GM23248 (cell line): ENCODE results near the gene CYP39A1. TPM values are rescaled to one million over a fixed set of nuclear protein-coding genes. Genes with fewer than 3 reads are reported as not detected.

ENCODE experiments used
- DNase-seq: peaks from one replicate; pipeline ENCODE4 v3.0.0-alpha.2; 2015
- H2AFZ ChIP-seq: fragments of 200-600 bp; sonication (generic); 2 replicates; pipeline ENCODE4 v1.6.1; 2016; ENCODE audit warnings: antibody characterized with exemption
- H3F3A ChIP-seq: fragments of 200-600 bp; sonication (generic); 2 replicates; pipeline ENCODE4 v1.6.1; 2016; ENCODE audit warnings: mild to moderate bottlenecking, antibody characterized with exemption, mixed run types; ENCODE audit not compliant: insufficient read depth
- H3K27ac ChIP-seq: fragments of 200-600 bp; sonication (generic); 2 replicates; pipeline ENCODE4 v1.5.1; 2016; ENCODE audit warnings: mild to moderate bottlenecking
- H3K27me3 ChIP-seq: fragments of 200-600 bp; sonication (generic); replicated peaks from 2 replicates; pipeline ENCODE4 v1.6.1; 2016; ENCODE audit warnings: mild to moderate bottlenecking; ENCODE audit not compliant: insufficient read depth
- H3K36me3 ChIP-seq: fragments of 200-600 bp; sonication (generic); 2 replicates; pipeline ENCODE4 v1.6.1; 2016; ENCODE audit warnings: low read depth, mild to moderate bottlenecking
- H3K4me1 ChIP-seq: fragments of 200-600 bp; sonication (generic); 2 replicates; pipeline ENCODE4 v1.6.1; 2016; ENCODE audit warnings: mild to moderate bottlenecking; ENCODE audit not compliant: insufficient read depth
- H3K4me2 ChIP-seq: fragments of 200-600 bp; sonication (generic); one replicate; pipeline ENCODE4 v1.6.1; 2016; ENCODE audit warnings: mild to moderate bottlenecking; ENCODE audit not compliant: unreplicated experiment
- H3K4me3 ChIP-seq: fragments of 200-600 bp; sonication (generic); 2 replicates; pipeline ENCODE4 v1.5.1; 2016; ENCODE audit warnings: mild to moderate bottlenecking
- H3K79me2 ChIP-seq: fragments of 200-600 bp; sonication (generic); 2 replicates; pipeline ENCODE4 v1.6.1; 2016; ENCODE audit warnings: mild to moderate bottlenecking; ENCODE audit not compliant: insufficient read depth
- H3K9ac ChIP-seq: fragments of 200-600 bp; sonication (generic); 2 replicates; pipeline ENCODE4 v1.6.1; 2016; ENCODE audit warnings: mild to moderate bottlenecking
- H3K9me2 ChIP-seq: fragments of 200-600 bp; sonication (generic); 2 replicates; pipeline ENCODE4 v1.6.1; 2016; ENCODE audit warnings: mixed run types, mild to moderate bottlenecking, moderate library complexity; ENCODE audit not compliant: insufficient read depth
- H3K9me3 ChIP-seq: fragments of 200-600 bp; sonication (generic); one replicate; pipeline ENCODE4 v1.6.1; 2017; ENCODE audit warnings: low read depth
- H4K20me1 ChIP-seq: fragments of 200-600 bp; sonication (generic); 2 replicates; pipeline ENCODE4 v1.6.0; 2016; ENCODE audit not compliant: insufficient read depth
- EZH2 ChIP-seq: fragments of 200-600 bp; sonication (generic); IDR thresholded peaks from 2 replicates; pipeline ENCODE4 v1.6.1; 2018; ENCODE audit warnings: antibody characterized with exemption, mild to moderate bottlenecking; ENCODE audit not compliant: insufficient read depth, poor library complexity, severe bottlenecking
- EZH2phosphoT487 ChIP-seq: fragments of 200-600 bp; sonication (generic); IDR thresholded peaks from 2 replicates; pipeline ENCODE4 v1.6.1; 2018; ENCODE audit warnings: antibody characterized with exemption, moderate library complexity, mild to moderate bottlenecking, low read depth; ENCODE audit not compliant: insufficient read depth
- WGBS, 2 experiments: methylation state at CpG; one replicate each; pipeline ENCODE4 v1.1.6; 2015 to 2017; ENCODE audit warnings: low lambda C conversion rate in 2 of 2, low coverage in 1 of 2; ENCODE audit errors: missing lambda C conversion rate in 2 of 2; 5-methylcytosine and 5-hydroxymethylcytosine counted together
- in situ Hi-C: fragments of 300-500 bp; cut with MboI; formaldehyde crosslinking; loops from 2 replicates; pipeline ENCODE4 v1.15.0; 2020
- polyA plus RNA-seq: library from polyadenylated mRNA; unstranded; fragments of >200 nt; fragmentation: Nextera tagmentation; extraction: Ambion mirVana; gene quantifications from 2 replicates; pipeline ENCODE4 v1.2.1, GENCODE V29; 2016
- total RNA-seq: library from RNA; depleted of rRNA; stranded (reverse); fragments of >200 nt; shearing (Covaris generic); gene quantifications from 2 replicates; pipeline ENCODE4 v1.2.3, GENCODE V29; 2014

CYP39A1 gene
- total and polyA plus RNA-seq, 2 experiments from 2014 or later, result 0.46 TPM; not detected in 1

DNA sequence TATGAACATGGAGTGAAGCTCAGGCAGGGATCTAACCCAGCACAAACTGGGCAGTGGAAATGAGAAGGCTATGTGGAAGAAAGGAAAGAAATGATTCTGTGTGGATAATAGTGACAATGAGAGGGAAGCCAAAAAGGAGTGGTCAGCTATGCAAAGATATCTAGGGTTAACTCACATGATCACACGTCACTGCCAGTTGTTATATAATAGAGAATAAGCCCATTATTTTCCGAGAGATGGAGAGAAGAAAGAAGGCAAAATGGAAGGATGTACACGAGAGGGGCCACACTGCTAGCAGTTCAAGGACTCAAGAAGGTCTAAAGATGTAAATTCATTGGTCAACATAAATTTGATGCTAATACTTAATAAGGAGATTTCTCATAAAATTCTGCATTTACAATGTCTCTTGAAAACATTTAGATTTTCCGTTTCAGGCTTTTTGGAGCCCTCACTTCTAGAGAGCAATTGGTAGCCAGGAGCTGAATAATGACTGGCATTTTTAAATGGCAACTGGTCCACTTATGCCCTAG, 142.6 kb downstream of the CYP39A1 start:
- Histone ChIP-seq H3K9ac (no peak overlapping the region), H4K20me1 (no peaks in the 10 kb centered on the region), H3K4me1 (peaks cover 9% of the 10 kb centered on the region), H3K4me2 (no peak overlapping the region), H3K9me3 (no peaks in the 10 kb centered on the region), H3F3A (peaks cover 8% of the 10 kb centered on the region; the same call in 1 of the 2 replicates), H3K36me3 (no peaks in the 10 kb centered on the region), H3K27me3 (no peaks in the 10 kb centered on the region), H3K27ac (no peak overlapping the region), H2AFZ (no peak overlapping the region), H3K4me3 (no peak overlapping the region), H3K79me2 (no peaks in the 10 kb centered on the region), H3K9me2 (no peaks in the 10 kb centered on the region)
- in situ Hi-C loops, result no loop called here
- no peak for DNase-seq
- WGBS, 2 experiments, result 51 to 54% methylated on average over 4 of the region's 4 CpGs
- no peak for TF ChIP-seq EZH2

DNA sequence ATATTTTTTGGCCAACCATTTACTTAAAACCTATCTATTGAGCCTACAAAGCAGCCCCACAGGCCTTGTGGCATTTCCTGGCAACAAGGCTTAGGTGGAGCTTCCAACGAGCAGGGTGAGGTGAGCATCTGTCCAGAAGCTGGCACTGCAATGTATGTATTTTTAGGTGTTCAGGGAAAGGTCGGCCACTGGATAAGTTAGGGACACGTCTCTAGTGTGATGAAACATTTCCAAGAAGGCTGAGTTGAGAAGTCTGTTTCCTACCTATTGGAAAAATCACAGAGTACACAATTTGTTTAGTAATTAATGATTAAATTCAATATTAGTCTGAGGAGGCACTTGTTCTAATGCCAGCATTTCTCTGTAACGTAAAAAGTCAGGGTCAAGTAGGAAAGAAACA, 143.6 kb downstream of the CYP39A1 start:
- WGBS, 2 experiments, result 81 to 86% methylated on average over 4 of the region's 4 CpGs
- Histone ChIP-seq H3K27me3 (no peaks in the 10 kb centered on the region), H3K4me3 (no peak overlapping the region), H3K36me3 (no peaks in the 10 kb centered on the region), H3K9me3 (no peaks in the 10 kb centered on the region), H3K79me2 (no peaks in the 10 kb centered on the region), H3K9me2 (no peaks in the 10 kb centered on the region), H3F3A (peaks cover 8% of the 10 kb centered on the region; the same call in 1 of the 2 replicates), H2AFZ (no peak overlapping the region), H3K9ac (no peak overlapping the region), H3K4me2 (no peak overlapping the region), H3K4me1 (peaks cover 9% of the 10 kb centered on the region), H3K27ac (no peak overlapping the region), H4K20me1 (no peaks in the 10 kb centered on the region)
- in situ Hi-C loops, result no loop called here
- TF ChIP-seq EZH2phosphoT487 (no peak), EZH2 (no peak)
- DNase-seq, result no peak

DNA sequence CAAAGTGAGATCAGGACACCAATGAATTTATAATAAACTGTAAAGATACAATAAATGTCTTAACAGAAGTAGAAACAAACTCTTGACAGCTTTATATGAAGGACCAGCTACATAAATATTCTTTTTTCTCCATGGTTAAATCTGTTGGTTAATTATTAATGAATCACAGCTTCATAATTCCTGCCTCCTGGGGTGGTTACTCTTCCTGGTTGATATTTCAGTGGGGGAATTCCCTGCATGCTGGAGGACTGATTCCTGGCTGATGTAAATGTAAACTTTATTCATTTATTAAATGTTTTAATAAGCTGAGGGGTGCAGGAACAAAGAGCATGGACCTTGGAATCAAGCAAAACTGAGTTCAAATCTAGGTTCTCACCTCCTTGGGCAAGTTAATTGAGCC, 145.2 kb downstream of the CYP39A1 start:
- in situ Hi-C loops, result no loop called here
- H3F3A ChIP-seq, result peaks cover 8% of the 10 kb centered on the region; the same call in 1 of the 2 replicates
- H4K20me1 ChIP-seq, result no peaks in the 10 kb centered on the region
- H2AFZ ChIP-seq, result no peak overlapping the region
- H3K9me3 ChIP-seq, result no peaks in the 10 kb centered on the region
- no peak overlapping the region for H3K27ac ChIP-seq
- no peaks in the 10 kb centered on the region for H3K79me2 ChIP-seq
- no peaks in the 10 kb centered on the region for H3K27me3 ChIP-seq
- no peak for DNase-seq
- no peaks in the 10 kb centered on the region for H3K9me2 ChIP-seq
- TF ChIP-seq EZH2phosphoT487, result no peak
- TF ChIP-seq EZH2, result no peak
- H3K36me3 ChIP-seq, result no peaks in the 10 kb centered on the region
- H3K4me3 ChIP-seq, result no peak overlapping the region
- no peak overlapping the region for H3K9ac ChIP-seq
- peaks cover 9% of the 10 kb centered on the region for H3K4me1 ChIP-seq
- no peak overlapping the region for H3K4me2 ChIP-seq

DNA sequence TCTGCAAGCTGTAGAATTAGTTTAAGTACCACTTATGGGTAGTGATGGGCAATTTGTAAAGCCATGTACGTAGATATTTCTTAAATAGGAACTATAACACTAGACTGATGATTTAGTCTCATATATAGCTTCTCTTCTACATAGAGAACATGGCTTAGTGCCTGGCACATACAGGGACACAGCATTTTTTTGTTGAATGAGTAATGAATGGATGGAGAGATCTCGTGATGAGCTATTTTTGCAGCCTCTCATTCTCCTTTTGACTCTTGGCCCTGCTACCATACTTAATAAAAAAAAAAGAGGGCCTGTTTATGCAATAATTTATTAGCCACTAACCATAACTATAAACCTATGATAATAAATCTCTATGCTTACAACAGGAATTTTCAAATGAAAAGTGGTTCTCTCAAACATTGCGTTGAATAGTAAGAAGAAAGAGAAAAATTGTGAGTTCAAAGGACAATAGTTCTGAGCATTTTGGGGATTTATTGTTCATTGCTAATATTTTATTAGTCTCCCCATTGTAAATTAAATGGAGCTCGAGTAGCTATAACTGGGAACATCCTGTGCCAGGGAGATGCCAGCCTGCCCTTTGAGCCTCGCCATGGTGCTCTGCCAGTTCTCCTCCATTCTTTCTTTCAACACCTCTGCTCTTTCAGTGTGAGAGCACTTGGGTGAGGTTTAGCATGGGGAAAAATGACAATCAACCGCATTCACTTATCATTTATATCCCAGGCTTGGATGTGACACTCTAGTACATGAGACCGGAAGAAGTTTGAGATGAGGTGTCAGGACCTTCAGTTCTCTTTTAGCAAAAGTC, 146.7 kb downstream of the CYP39A1 start:
- H3K9me3 ChIP-seq, result no peaks in the 10 kb centered on the region
- H4K20me1 ChIP-seq, result no peaks in the 10 kb centered on the region
- H3K79me2 ChIP-seq, result no peaks in the 10 kb centered on the region
- WGBS, 2 experiments, result 71 to 73% methylated on average over 7 of the region's 7 CpGs
- H2AFZ ChIP-seq, result no peak overlapping the region
- H3K9me2 ChIP-seq, result no peaks in the 10 kb centered on the region
- H3K36me3 ChIP-seq, result no peaks in the 10 kb centered on the region
- no peak overlapping the region for H3K4me2 ChIP-seq
- H3K27me3 ChIP-seq, result no peaks in the 10 kb centered on the region
- H3K9ac ChIP-seq, result no peak overlapping the region
- in situ Hi-C loops, result no loop called here
- DNase-seq, result no peak
- H3K27ac ChIP-seq, result no peak overlapping the region
- peaks cover 7% of the 10 kb centered on the region for H3K4me1 ChIP-seq
- peaks cover 2% of the 10 kb centered on the region; the same call in 1 of the 2 replicates for H3F3A ChIP-seq
- no peak for TF ChIP-seq EZH2phosphoT487
- TF ChIP-seq EZH2, result no peak
- H3K4me3 ChIP-seq, result no peak overlapping the region
